Caki2 (cell line): Measurements from ENCODE around the gene KRT3. TPM values are rescaled to one million over a fixed set of nuclear protein-coding genes. Genes with fewer than 3 reads are reported as not detected.
"Not testable (repeated sequence)": the region's sequence is repeated elsewhere in the genome, so short reads cannot be mapped to it uniquely, and the experiment has no call there.

Experiments used
- DNase-seq: peaks from one replicate; pipeline ENCODE4 v3.0.0-alpha.2; 2015; ENCODE audit warnings: low read depth
- in situ Hi-C: cut with HindIII; loops from 2 replicates; pipeline ENCODE4 v1.10.0; 2016; ENCODE audit warnings: low sequenced_read_pairs, low pct_unique_long_range_greater_than_20kb, mixed read lengths
- total RNA-seq: library from RNA; depleted of rRNA; stranded (reverse); fragments of >200 nt; shearing (Covaris generic); gene quantifications from 2 replicates; pipeline ENCODE4 v1.2.3, GENCODE V29; 2014; ENCODE audit warnings: low replicate concordance

The KRT3 gene
- total RNA-seq, 1 experiment from 2014 or later = not detected

- in situ Hi-C loops = no loop called here
- DNase-seq = peak; percentile 16
These were observed 21.2 kb downstream of the KRT3 start for GRCh38 chr12:52774629-52775250.

GRCh38 chr12:52772772-52773171 lies 23.1 kb downstream of the KRT3 start:
- no peak for DNase-seq

GRCh38 chr12:52772188-52772587 lies 23.7 kb downstream of the KRT3 start:
- in situ Hi-C loops = no loop called here
- DNase-seq = no peak

More at GRCh38 chr12:52772772-52773171, 23.1 kb downstream of the KRT3 start:
- in situ Hi-C loops = no loop called here

- no peak for DNase-seq
- in situ Hi-C loops = no loop called here
These were observed 24.4 kb downstream of the KRT3 start for GRCh38 chr12:52771505-52771904.

GRCh38 chr12:52771088-52771487 lies 24.8 kb downstream of the KRT3 start:
- DNase-seq = no peak
- in situ Hi-C loops = no loop called here

- in situ Hi-C loops = no loop called here
These were observed 26.0 kb downstream of the KRT3 start for GRCh38 chr12:52769946-52770345.

GRCh38 chr12:52769354-52769753 lies 26.6 kb downstream of the KRT3 start:
- DNase-seq = no peak
- in situ Hi-C loops = no loop called here

More at GRCh38 chr12:52769946-52770345, 26.0 kb downstream of the KRT3 start:
- no peak for DNase-seq

- in situ Hi-C loops = no loop called here
- DNase-seq = no peak
These were observed 27.3 kb downstream of the KRT3 start for GRCh38 chr12:52768479-52769200.

GRCh38 chr12:52767427-52767826 lies 28.5 kb downstream of the KRT3 start:
- in situ Hi-C loops = no loop called here
- DNase-seq = no peak

GRCh38 chr12:52767020-52767379 lies 28.9 kb downstream of the KRT3 start:
- in situ Hi-C loops = no loop called here

GRCh38 chr12:52766351-52767019 lies 29.4 kb downstream of the KRT3 start:
- in situ Hi-C loops = no loop called here
- no peak for DNase-seq

More at GRCh38 chr12:52767020-52767379, 28.9 kb downstream of the KRT3 start:
- no peak for DNase-seq

GRCh38 chr12:52765702-52766101 lies 30.2 kb downstream of the KRT3 start:
- in situ Hi-C loops = no loop called here
- DNase-seq = no peak

- in situ Hi-C loops = no loop called here
- DNase-seq = no peak
These were observed 31.9 kb downstream of the KRT3 start for GRCh38 chr12:52763991-52764390.

- no peak for DNase-seq
- in situ Hi-C loops = no loop called here
These were observed 32.8 kb downstream of the KRT3 start for GRCh38 chr12:52763036-52763659.

GRCh38 chr12:52761802-52762201 lies 34.1 kb downstream of the KRT3 start:
- no peak for DNase-seq
- in situ Hi-C loops = no loop called here

GRCh38 chr12:52761218-52761617 lies 34.7 kb downstream of the KRT3 start:
- DNase-seq, in situ Hi-C loops: not testable (repeated sequence)

GRCh38 chr12:52760623-52761022 lies 35.3 kb downstream of the KRT3 start:
- in situ Hi-C loops = no loop called here
- DNase-seq = no peak

- in situ Hi-C loops = no loop called here
- DNase-seq = no peak
These were observed 36.2 kb downstream of the KRT3 start for GRCh38 chr12:52759695-52760094.

GRCh38 chr12:52759218-52759617 lies 36.7 kb downstream of the KRT3 start:
- in situ Hi-C loops = no loop called here
- no peak for DNase-seq
